Neutrophil (primary cell): ENCODE data around the gene LRRN3.

Source experiments
- H3K27ac ChIP-seq: fragments of 200-600 bp; sonication (generic); 2 replicates; pipeline ENCODE4 v1.5.1; 2016; ENCODE audit warnings: mild to moderate bottlenecking, moderate library complexity
- H3K27me3 ChIP-seq: fragments of 200-600 bp; sonication (generic); 2 replicates; pipeline ENCODE4 v1.6.0; 2016; ENCODE audit warnings: mild to moderate bottlenecking
- H3K36me3 ChIP-seq: fragments of 200-600 bp; sonication (generic); 2 replicates; pipeline ENCODE4 v1.5.1; 2017
- H3K4me1 ChIP-seq, 2 experiments: fragments of 200-600 bp in 1 of 2; sonication (generic) in 1 of 2; 1 replicate in 1 of 2; 2 replicates in 1 of 2; pipeline versions ENCODE4 v1.5.1 to v1.6.1; 2013 to 2016; ENCODE audit warnings: low read depth in 1 of 2, low read length in 1 of 2, mild to moderate bottlenecking in 1 of 2, moderate library complexity in 1 of 2; ENCODE audit not compliant: control insufficient read depth in 1 of 2, insufficient read depth in 1 of 2
- H3K4me3 ChIP-seq, 2 experiments: fragments of 200-600 bp in 1 of 2; sonication (generic) in 1 of 2; 1 replicate in 1 of 2; 2 replicates in 1 of 2; pipeline ENCODE4 v1.5.1; 2013 to 2016; ENCODE audit warnings: low read depth in 1 of 2, low read length in 1 of 2, mild to moderate bottlenecking in 1 of 2, moderate library complexity in 1 of 2
- H3K9me3 ChIP-seq: fragments of 200-600 bp; sonication (generic); 2 replicates; pipeline ENCODE4 v1.5.1; 2016
- CTCF ChIP-seq: fragments of 200-600 bp; sonication (generic); IDR thresholded peaks from 2 replicates; pipeline ENCODE4 v1.5.1; 2016; ENCODE audit warnings: antibody characterized with exemption

Gene LRRN3

GRCh38 chr7:111162692-111163091 is 71.8 kb downstream of the LRRN3 start:
- Histone ChIP-seq H3K9me3 (no peaks in the 10 kb centered on the region), H3K27ac (no peak overlapping the region), H3K4me1 (no peaks in the 10 kb centered on the region), H3K27me3 (no peaks in the 10 kb centered on the region), H3K36me3 (no peaks in the 10 kb centered on the region), H3K4me3 (no peak overlapping the region)
- no peak for TF ChIP-seq CTCF

GRCh38 chr7:111164442-111164841 is 73.5 kb downstream of the LRRN3 start:
- no peak for TF ChIP-seq CTCF
- H3K36me3 ChIP-seq = no peaks in the 10 kb centered on the region
- no peak overlapping the region for H3K27ac ChIP-seq

GRCh38 chr7:111168182-111168581 is 77.3 kb downstream of the LRRN3 start:
- H3K9me3 ChIP-seq = no peaks in the 10 kb centered on the region
- no peaks in the 10 kb centered on the region for H3K27me3 ChIP-seq
- no peak for TF ChIP-seq CTCF
- H3K4me3 ChIP-seq = no peak overlapping the region
- H3K27ac ChIP-seq = no peak overlapping the region
- no peaks in the 10 kb centered on the region for H3K4me1 ChIP-seq
- no peaks in the 10 kb centered on the region for H3K36me3 ChIP-seq

More at GRCh38 chr7:111164442-111164841, 73.5 kb downstream of the LRRN3 start:
- no peak overlapping the region for H3K4me3 ChIP-seq
- H3K9me3 ChIP-seq = no peaks in the 10 kb centered on the region
- H3K27me3 ChIP-seq = no peaks in the 10 kb centered on the region
- H3K4me1 ChIP-seq = no peaks in the 10 kb centered on the region

GRCh38 chr7:111172564-111173257 is 81.8 kb downstream of the LRRN3 start:
- no peak overlapping the region for H3K27ac ChIP-seq
- no peaks in the 10 kb centered on the region for H3K36me3 ChIP-seq
- H3K9me3 ChIP-seq = no peaks in the 10 kb centered on the region
- no peak for TF ChIP-seq CTCF
- H3K27me3 ChIP-seq = no peaks in the 10 kb centered on the region
- H3K4me3 ChIP-seq = no peak overlapping the region
- H3K4me1 ChIP-seq = no peaks in the 10 kb centered on the region

- Histone ChIP-seq H3K27ac (no peak overlapping the region), H3K4me3 (no peak overlapping the region), H3K27me3 (no peaks in the 10 kb centered on the region), H3K36me3 (no peaks in the 10 kb centered on the region), H3K4me1 (no peaks in the 10 kb centered on the region), H3K9me3 (no peaks in the 10 kb centered on the region)
- no peak for TF ChIP-seq CTCF
These were observed 82.6 kb downstream of the LRRN3 start for GRCh38 chr7:111173528-111173927.
